B cell (primary cell): Measurements from ENCODE around the gene ETNPPL. TPM values are rescaled to one million over a fixed set of nuclear protein-coding genes. Genes with fewer than 3 reads are reported as not detected.

Experiments used
- ATAC-seq: fragments of 200-7000 bp; cut with Tn5 transposase; one replicate; pipeline ENCODE4 v1.10.0; 2021; ENCODE audit warnings: low read depth, mild to moderate bottlenecking, moderate number of reproducible peaks, moderate library complexity
- CTCF ChIA-PET: fragments of 350-600 bp; sonication (Branson Sonifier 250); formaldehyde crosslinking; loops from one replicate; lab custom pipeline; 2021; ENCODE audit warnings: antibody characterized with exemption, inconsistent platforms; lab: Charles Lee
- POLR2A ChIA-PET: fragments of 350-600 bp; sonication (Branson Sonifier 250); formaldehyde crosslinking; loops from one replicate; lab custom pipeline; 2021; ENCODE audit warnings: antibody characterized with exemption; lab: Charles Lee
- DNase-seq: peaks from one replicate; pipeline ENCODE4 v3.0.0; 2013
- H2AFZ ChIP-seq: 2 replicates; pipeline ENCODE4 v1.6.1; 2012; ENCODE audit warnings: mild to moderate bottlenecking, low read depth, low read length; ENCODE audit not compliant: insufficient read depth, poor library complexity, severe bottlenecking
- H3K27ac ChIP-seq, 2 donors: 1 replicate in 1 of 2; 2 replicates in 1 of 2; pipeline ENCODE4 v1.5.1; 2012 to 2013; ENCODE audit warnings: low read length in 2 of 2, mild to moderate bottlenecking in 2 of 2, moderate library complexity in 1 of 2
- H3K27me3 ChIP-seq, 4 experiments: fragments of 200-600 bp in 1 of 4; sonication (generic) in 1 of 4; replicated peaks in 1 of 4; 1 replicate in 2 of 4; 2 replicates in 2 of 4; pipeline versions ENCODE4 v1.6.1 to v1.7.0; 2013 to 2016; ENCODE audit warnings: low read length in 3 of 4, mild to moderate bottlenecking in 2 of 4, mixed read lengths in 1 of 4, moderate library complexity in 1 of 4; ENCODE audit not compliant: insufficient read depth in 4 of 4, control insufficient read depth in 3 of 4; ENCODE audit errors: control extremely low read depth in 1 of 4
- H3K36me3 ChIP-seq, 2 experiments: replicated peaks in 1 of 2; 1 replicate in 1 of 2; 2 replicates in 1 of 2; pipeline versions ENCODE4 v1.6.1 to v1.7.1; 2013; ENCODE audit warnings: low read length in 1 of 2; ENCODE audit not compliant: insufficient read depth in 2 of 2, control insufficient read depth in 1 of 2; ENCODE audit errors: control extremely low read depth in 1 of 2, extremely low read depth in 1 of 2
- H3K4me1 ChIP-seq, 2 donors: fragments of 200-600 bp in 1 of 2; sonication (generic) in 1 of 2; 1 replicate in 1 of 2; 2 replicates in 1 of 2; pipeline versions ENCODE4 v1.5.1 to v1.6.1; 2013 to 2017; ENCODE audit warnings: low read length in 2 of 2; ENCODE audit not compliant: control insufficient read depth in 2 of 2, insufficient read depth in 2 of 2
- H3K4me2 ChIP-seq: replicated peaks from 2 replicates; pipeline ENCODE3; 2012; ENCODE audit warnings: mild to moderate bottlenecking, low read depth, low read length; ENCODE audit not compliant: poor library complexity, severe bottlenecking
- H3K4me3 ChIP-seq, 5 experiments: fragments of 200-600 bp in 1 of 5; sonication (generic) in 1 of 5; 1 replicate in 3 of 5; 2 replicates in 2 of 5; pipeline versions ENCODE4 v1.5.1 to v1.7.0; 2011 to 2016; ENCODE audit warnings: low read length in 4 of 5, mild to moderate bottlenecking in 4 of 5, low read depth in 2 of 5, control low read depth in 1 of 5, moderate library complexity in 1 of 5; ENCODE audit not compliant: insufficient read depth in 1 of 5; ENCODE audit errors: control extremely low read depth in 1 of 5, extremely low read depth in 1 of 5
- H3K79me2 ChIP-seq: fragments of 200-600 bp; sonication (generic); one replicate; pipeline ENCODE4 v1.6.0; 2016; ENCODE audit warnings: low read length; ENCODE audit not compliant: control insufficient read depth, insufficient read depth
- H3K9ac ChIP-seq: fragments of 200-600 bp; sonication (generic); 2 replicates; pipeline ENCODE4 v1.6.1; 2017; ENCODE audit warnings: mild to moderate bottlenecking, low read length, moderate library complexity
- H3K9me3 ChIP-seq, 3 donors: one replicate each; pipeline versions ENCODE4 v1.6.1 to v1.7.1; 2013; ENCODE audit warnings: low read length in 2 of 3; ENCODE audit not compliant: control insufficient read depth in 2 of 3, insufficient read depth in 1 of 3; ENCODE audit errors: control extremely low read depth in 1 of 3
- H4K20me1 ChIP-seq: 2 replicates; pipeline ENCODE4 v1.6.0; 2012; ENCODE audit warnings: mild to moderate bottlenecking, low read length; ENCODE audit not compliant: insufficient read depth, control insufficient read depth, poor library complexity, severe bottlenecking
- H3K27ac Mint-ChIP-seq: one replicate; pipeline ENCODE4 v1.8.0; 2021; ENCODE audit warnings: mixed read lengths
- H3K27me3 Mint-ChIP-seq: one replicate; pipeline ENCODE4 v1.8.0; 2021; ENCODE audit warnings: mixed read lengths
- H3K4me1 Mint-ChIP-seq: one replicate; pipeline ENCODE4 v1.8.0; 2021; ENCODE audit warnings: mixed read lengths
- H3K4me3 Mint-ChIP-seq: one replicate; pipeline ENCODE4 v1.8.0; 2021; ENCODE audit warnings: mixed read lengths
- H3K9me3 Mint-ChIP-seq: one replicate; pipeline ENCODE4 v1.8.0; 2022; ENCODE audit warnings: mixed read lengths; ENCODE audit not compliant: insufficient read depth
- CTCF ChIP-seq: fragments of 200-600 bp; IDR thresholded peaks from one replicate; pipeline ENCODE4 v1.8.0; 2022; ENCODE audit warnings: antibody characterized with exemption, mild to moderate bottlenecking
- EZH2 ChIP-seq: IDR thresholded peaks from 2 replicates; pipeline ENCODE4 v1.6.1; 2012; ENCODE audit warnings: borderline replicate concordance, low read depth, mild to moderate bottlenecking, moderate library complexity, low read length; ENCODE audit not compliant: insufficient read depth, poor library complexity, severe bottlenecking
- WGBS: methylation state at CpG from one replicate; pipeline ENCODE4 v1.1.5; 2013; ENCODE audit warnings: missing lambda C conversion rate; ENCODE audit not compliant: insufficient coverage; 5-methylcytosine and 5-hydroxymethylcytosine counted together
- intact Hi-C: fragments of 100-400 bp; cut with micrococcal nuclease; formaldehyde crosslinking; loops from one replicate; pipeline ENCODE4 v1.10.0; 2022
- polyA plus RNA-seq: library from polyadenylated mRNA; depleted of rRNA; stranded (reverse); fragments of >200 nt; gene quantifications from 2 replicates; pipeline ENCODE4 v1.2.3, GENCODE V29; 2012
- total RNA-seq, 2 donors: library from RNA; stranded (reverse); fragments of 120-200 nt in 1 of 2; gene quantifications; 1 replicate in 1 of 2; 2 replicates in 1 of 2; pipeline versions ENCODE4 v1.2.3 to v1.2.4, GENCODE V29; 2013 to 2022

Gene ETNPPL
- total and polyA plus RNA-seq, 2 donors (not counting 1 experiment from before 2014, with no cell fraction given) = not detected

GRCh38 chr4:108725457-108725856 is 37.4 kb downstream of the ETNPPL start:
- Histone ChIP-seq H3K9me3 (peaks cover 0 to 15% (median 4%) of the 10 kb centered on the region in 3 donors), H2AFZ (no peak overlapping the region), H3K36me3 (no peaks in the 10 kb centered on the region), H3K27ac (no peak overlapping the region), H3K4me2 (no peak overlapping the region), H3K27me3 (peaks cover 0 to 5% (median 0%) of the 10 kb centered on the region in 4 experiments), H3K4me1 (no peaks in the 10 kb centered on the region), H3K4me3 (no peak overlapping the region), H3K9ac (no peak overlapping the region), H3K79me2 (no peaks in the 10 kb centered on the region), H4K20me1 (no peaks in the 10 kb centered on the region)
- no peaks in the 10 kb centered on the region for H3K4me1 Mint-ChIP-seq
- ChIA-PET POLR2A (no interaction called here), CTCF (no interaction called here)
- H3K9me3 Mint-ChIP-seq = no peaks in the 10 kb centered on the region
- H3K27ac Mint-ChIP-seq = no peak overlapping the region
- no peak for ATAC-seq
- no CpG with 5 or more reads among the region's 1 CpG for WGBS
- H3K4me3 Mint-ChIP-seq = no peak overlapping the region
- intact Hi-C loops = no loop called here
- TF ChIP-seq CTCF (no peak), EZH2 (no peak)
- H3K27me3 Mint-ChIP-seq = peaks cover 3% of the 10 kb centered on the region
- no peak for DNase-seq

DNA sequence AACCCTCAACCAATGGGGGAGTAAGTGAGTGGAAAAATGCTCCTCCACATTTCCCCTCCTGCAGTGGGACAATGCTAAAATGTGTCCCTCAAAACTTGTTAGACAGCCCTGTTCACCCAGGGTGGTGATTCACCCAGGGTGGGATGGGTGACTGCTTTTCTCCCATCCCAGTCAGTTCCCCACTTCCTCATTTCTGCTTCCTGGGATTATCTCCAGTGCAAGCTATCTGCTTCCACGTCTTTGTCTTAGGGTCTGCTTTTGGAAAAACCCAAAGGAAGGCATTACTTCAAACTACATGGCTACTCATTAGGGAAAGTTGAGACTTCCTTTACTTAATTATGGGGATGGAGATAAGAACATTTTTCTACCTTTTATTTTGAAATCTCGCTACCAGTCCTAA is 45.5 kb downstream of the ETNPPL start:
- no peaks in the 10 kb centered on the region for H3K27me3 ChIP-seq
- no peak overlapping the region for H3K27ac Mint-ChIP-seq
- no peaks in the 10 kb centered on the region for H3K79me2 ChIP-seq
- H3K4me2 ChIP-seq = no peak overlapping the region
- H3K4me3 ChIP-seq = no peak overlapping the region
- H3K9me3 Mint-ChIP-seq = no peaks in the 10 kb centered on the region
- no peaks in the 10 kb centered on the region for H3K36me3 ChIP-seq
- H3K4me1 Mint-ChIP-seq = no peaks in the 10 kb centered on the region
- no peak overlapping the region for H3K4me3 Mint-ChIP-seq
- ChIA-PET CTCF (no interaction called here), POLR2A (no interaction called here)
- no peak overlapping the region for H3K9ac ChIP-seq
- H3K4me1 ChIP-seq = no peaks in the 10 kb centered on the region
- ATAC-seq (no peak), DNase-seq (no peak)
- H3K27me3 Mint-ChIP-seq = peaks cover 10% of the 10 kb centered on the region
- no peaks in the 10 kb centered on the region for H3K9me3 ChIP-seq
- H4K20me1 ChIP-seq = no peaks in the 10 kb centered on the region
- no peak for TF ChIP-seq CTCF
- TF ChIP-seq EZH2 = no peak
- H2AFZ ChIP-seq = no peak overlapping the region
- no peak overlapping the region for H3K27ac ChIP-seq
- intact Hi-C loops = no loop called here
- 60% methylated on average over 1 of the region's 2 CpGs for WGBS
